Left lung (tissue), 14 donors: ENCODE data around the gene FRYL. TPM values are rescaled to one million over a fixed set of nuclear protein-coding genes. Genes with fewer than 3 reads are reported as not detected.
"Not testable (repeated sequence)": the region's sequence is repeated elsewhere in the genome, so short reads cannot be mapped to it uniquely, and the experiment has no call there.

Experiments
- ATAC-seq: fragments of 200-7000 bp; cut with Tn5 transposase; one replicate; pipeline ENCODE4 v1.9.1; 2020; ENCODE audit warnings: moderate library complexity
- DNase-seq, 4 donors: peaks; one replicate each; pipeline ENCODE4 v3.0.0-alpha.2; 2013 to 2020
- H3K27ac ChIP-seq, 2 donors: fragments of 200-600 bp; sonication (generic) in 1 of 2; one replicate each; pipeline versions ENCODE4 v1.5.0 to v1.8.0; 2020 to 2021
- H3K27me3 ChIP-seq, 2 donors: fragments of 200-600 bp; sonication (generic) in 1 of 2; one replicate each; pipeline versions ENCODE4 v1.5.0 to v1.8.0; 2020 to 2021
- H3K36me3 ChIP-seq, 2 donors: fragments of 200-600 bp; sonication (generic) in 1 of 2; one replicate each; pipeline versions ENCODE4 v1.5.0 to v1.8.0; 2020 to 2021
- H3K4me1 ChIP-seq, 2 donors: fragments of 200-600 bp; one replicate each; pipeline ENCODE4 v1.8.0; 2021
- H3K4me3 ChIP-seq, 2 donors: fragments of 200-600 bp; sonication (generic) in 1 of 2; one replicate each; pipeline versions ENCODE4 v1.5.0 to v1.8.0; 2020 to 2021; ENCODE audit warnings: mild to moderate bottlenecking in 1 of 2
- H3K9me3 ChIP-seq, 2 donors: fragments of 200-600 bp; sonication (generic) in 1 of 2; one replicate each; pipeline versions ENCODE4 v1.5.0 to v1.8.0; 2020 to 2021
- CTCF ChIP-seq, 2 donors: fragments of 200-600 bp; sonication (generic) in 1 of 2; IDR thresholded peaks; one replicate each; pipeline versions ENCODE4 v1.5.0 to v1.8.0; 2021; ENCODE audit warnings: antibody characterized with exemption in 2 of 2
- intact Hi-C, 2 donors: fragments of 100-400 bp; cut with DNase I; formaldehyde crosslinking; loops; one replicate each; pipeline versions ENCODE4 v1.11.2 to v1.14.2; 2022
- long read RNA-seq, 12 donors: library from polyadenylated mRNA in 2 of 12; unstranded in 2 of 12; transcript quantifications; one replicate each; pipeline ENCODE4 v2.0.0 and lab custom pipeline, GENCODE V29; 2019 to 2026
- polyA plus RNA-seq, 6 donors: library from polyadenylated mRNA; unstranded; fragments of 120-200 nt; gene quantifications; one replicate each; pipeline ENCODE4 v1.2.1, GENCODE V29; 2013; ENCODE audit not compliant: insufficient read length in 6 of 6
- total RNA-seq, 2 donors: library from RNA; stranded (reverse); fragmentation: NEBNext Ultra II Directional; extraction: Animal tissue kit (Norgen Biotek cat#: 25700); gene quantifications; one replicate each; pipeline ENCODE4 v1.2.1, GENCODE V29; 2021
- donor health status: DM: no; HTN: yes; CAD: no.
- donor health status: DM: no; HTN: no; CAD: no.

Gene FRYL
- total RNA-seq: 10 to 100 TPM; 49.7 to 72.7 TPM
- 10 to 100 TPM; 41.9 to 53.8 (median 47.8) TPM for polyA plus RNA-seq
- long read RNA-seq, donor 1, partial matches to known transcripts: 57 of 59 reads
- long read RNA-seq, donor 1, other reads (novel, unspliced or antisense): 0 of 59 reads
- long read RNA-seq, donor 2, partial matches to known transcripts: 0 of 1 reads
- long read RNA-seq, donor 2, other reads (novel, unspliced or antisense): 0 of 1 reads
- long read RNA-seq, donor 3: 0 reads
- long read RNA-seq, donor 4, partial matches to known transcripts: 2 of 5 reads
- long read RNA-seq, donor 4, other reads (novel, unspliced or antisense): 3 of 5 reads
- long read RNA-seq, donor 5, partial matches to known transcripts: 0 of 3 reads
- long read RNA-seq, donor 5, other reads (novel, unspliced or antisense): 0 of 3 reads
- long read RNA-seq, donor 6: 0 reads
- long read RNA-seq, donor 7, partial matches to known transcripts: 0 of 1 reads
- long read RNA-seq, donor 7, other reads (novel, unspliced or antisense): 0 of 1 reads
- long read RNA-seq, donor 8, partial matches to known transcripts: 10 of 10 reads
- long read RNA-seq, donor 8, other reads (novel, unspliced or antisense): 0 of 10 reads
- long read RNA-seq, donor 9, partial matches to known transcripts: 0 of 1 reads
- long read RNA-seq, donor 9, other reads (novel, unspliced or antisense): 0 of 1 reads
- long read RNA-seq, donor 10, partial matches to known transcripts: 5 of 7 reads
- long read RNA-seq, donor 10, other reads (novel, unspliced or antisense): 2 of 7 reads
- long read RNA-seq, donor 11: 0 reads
- long read RNA-seq, donor 12, partial matches to known transcripts: 0 of 2 reads
- long read RNA-seq, donor 12, other reads (novel, unspliced or antisense): 0 of 2 reads

- Histone ChIP-seq H3K4me1 (peaks cover 23 to 44% of the 10 kb centered on the region in 2 donors), H3K4me3 (peak within 1 kb of the TSS; percentile 93 to 99), H3K27me3 (no peaks in the 10 kb centered on the region), H3K9me3 (no peaks in the 10 kb centered on the region), H3K36me3 (no peaks in the 10 kb centered on the region), H3K27ac (peak within 1 kb of the TSS; percentile 98 to 99)
- TF ChIP-seq CTCF (IDR thresholded peaks at IDR 0.05): no peak
- intact Hi-C loops: no loop called here
- ATAC-seq (peak; percentile 95), DNase-seq (peak; percentile 98 to 100 (median 100))
Observed at GRCh38 chr4:48779998-48780864, at the start of gene FRYL. Gene FRYL (minus strand): TSS chr4:48780279. CDS start chr4:48634410, 145,869 bp downstream.

GRCh38 chr4:48827622-48828021 lies 47.5 kb upstream of the FRYL start:
- Histone ChIP-seq H3K27ac (no peak overlapping the region), H3K4me3 (no peak overlapping the region), H3K27me3 (no peaks in the 10 kb centered on the region), H3K36me3 (no peaks in the 10 kb centered on the region), H3K4me1 (peaks cover 8 to 10% of the 10 kb centered on the region in 2 donors), H3K9me3 (peaks cover 0 to 2% of the 10 kb centered on the region in 2 donors)
- intact Hi-C loops: no loop called here
- DNase-seq (no peak), ATAC-seq (no peak)
- no peak for TF ChIP-seq CTCF (IDR thresholded peaks at IDR 0.05)

- ATAC-seq, H3K4me1 ChIP-seq, H3K36me3 ChIP-seq, H3K4me3 ChIP-seq, H3K27ac ChIP-seq, H3K9me3 ChIP-seq, intact Hi-C loops, DNase-seq, H3K27me3 ChIP-seq: not testable (repeated sequence)
Observed at GRCh38 chr4:48821431-48821830, 41.4 kb upstream of the FRYL start.

GRCh38 chr4:48816971-48817370 lies 36.9 kb upstream of the FRYL start:
- intact Hi-C loops: no loop called here
- H3K27me3 ChIP-seq: no peaks in the 10 kb centered on the region

GRCh38 chr4:48816297-48816696 lies 36.2 kb upstream of the FRYL start:
- intact Hi-C loops, H3K36me3 ChIP-seq, H3K4me1 ChIP-seq, ATAC-seq, H3K27ac ChIP-seq, H3K27me3 ChIP-seq, H3K4me3 ChIP-seq, DNase-seq, H3K9me3 ChIP-seq: not testable (repeated sequence)

More at GRCh38 chr4:48816971-48817370, 36.9 kb upstream of the FRYL start:
- Histone ChIP-seq H3K9me3 (no peaks in the 10 kb centered on the region), H3K27ac (no peak overlapping the region), H3K36me3 (no peaks in the 10 kb centered on the region), H3K4me3 (no peak overlapping the region), H3K4me1 (no peaks in the 10 kb centered on the region)
- DNase-seq (no peak), ATAC-seq (no peak)
- no peak for TF ChIP-seq CTCF (IDR thresholded peaks at IDR 0.05)
